Glutamatergic neuron (in vitro differentiated cells): Measurements from ENCODE around the gene NID1. TPM values are rescaled to one million over a fixed set of nuclear protein-coding genes. Genes with fewer than 3 reads are reported as not detected.

Experiments
- DNase-seq: peaks from one replicate; pipeline ENCODE4 v3.0.0; 2022
- H3K27ac Mint-ChIP-seq: one replicate; pipeline ENCODE4 v1.8.0; 2020; ENCODE audit warnings: mild to moderate bottlenecking, mixed read lengths, inconsistent platforms; ENCODE audit not compliant: unreplicated experiment
- H3K27me3 Mint-ChIP-seq: one replicate; pipeline ENCODE4 v1.8.0; 2020; ENCODE audit warnings: mild to moderate bottlenecking, moderate library complexity, mixed read lengths, inconsistent platforms; ENCODE audit not compliant: unreplicated experiment
- H3K36me3 Mint-ChIP-seq: one replicate; pipeline ENCODE4 v1.8.0; 2020; ENCODE audit warnings: mild to moderate bottlenecking, mixed read lengths, inconsistent platforms; ENCODE audit not compliant: unreplicated experiment
- H3K4me1 Mint-ChIP-seq: one replicate; pipeline ENCODE4 v1.8.0; 2020; ENCODE audit warnings: mild to moderate bottlenecking, low read depth, mixed read lengths, inconsistent platforms; ENCODE audit not compliant: unreplicated experiment
- H3K4me3 Mint-ChIP-seq: one replicate; pipeline ENCODE4 v1.8.0; 2020; ENCODE audit warnings: mild to moderate bottlenecking, mixed read lengths, inconsistent platforms; ENCODE audit not compliant: unreplicated experiment
- H3K9me3 Mint-ChIP-seq: one replicate; pipeline ENCODE4 v1.8.0; 2020; ENCODE audit warnings: mild to moderate bottlenecking, moderate library complexity, mixed read lengths, inconsistent platforms; ENCODE audit not compliant: unreplicated experiment
- total RNA-seq: library from RNA; stranded (reverse); fragmentation: NEBNext Ultra II Directional; extraction: Animal tissue kit (Norgen Biotek cat#: 25700); gene quantifications from one replicate; pipeline ENCODE4 v1.2.1, GENCODE V29; 2021; ENCODE audit not compliant: unreplicated experiment
- TF ChIP-seq, protein P1 (sequence below): fragments of 200-600 bp; sonication (generic); IDR thresholded peaks from one replicate; pipeline ENCODE4 v1.5.0; 2021; ENCODE audit not compliant: partially characterized antibody, unreplicated experiment

NID1 gene
- total RNA-seq, 1 donor from 2014 or later = 1.4 TPM

DNA sequence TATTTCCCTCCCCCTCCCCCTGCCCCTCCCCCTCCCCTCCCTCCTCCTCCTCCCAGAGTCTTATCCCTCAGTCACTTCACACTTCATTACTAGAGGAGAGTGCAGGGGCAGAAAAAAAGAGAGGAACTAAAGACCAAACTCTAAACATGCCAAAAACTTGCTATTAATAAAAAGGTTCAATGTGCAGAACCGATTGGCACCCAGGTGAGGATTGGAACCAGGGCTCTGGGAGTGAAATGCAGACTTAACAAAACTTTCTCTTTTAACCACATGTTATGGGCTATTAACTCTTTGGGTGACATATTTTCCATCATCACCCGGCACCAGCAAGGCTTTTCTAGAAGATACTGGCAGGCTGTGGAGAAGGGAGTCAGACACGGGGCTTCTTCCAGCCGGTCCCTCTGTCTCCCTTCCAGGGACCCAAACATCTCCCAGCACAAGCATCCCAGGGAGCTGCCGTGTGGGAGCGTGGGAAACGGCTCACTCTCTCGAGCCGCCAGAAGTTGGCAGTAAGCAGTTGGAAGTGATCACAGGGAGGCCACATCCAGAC is 13.6 kb downstream of the NID1 start:
- DNase-seq = no peak
- H3K36me3 Mint-ChIP-seq = no peaks in the 10 kb centered on the region
- H3K9me3 Mint-ChIP-seq = no peaks in the 10 kb centered on the region
- H3K27me3 Mint-ChIP-seq = no peaks in the 10 kb centered on the region
- TF ChIP-seq, protein P1, sequence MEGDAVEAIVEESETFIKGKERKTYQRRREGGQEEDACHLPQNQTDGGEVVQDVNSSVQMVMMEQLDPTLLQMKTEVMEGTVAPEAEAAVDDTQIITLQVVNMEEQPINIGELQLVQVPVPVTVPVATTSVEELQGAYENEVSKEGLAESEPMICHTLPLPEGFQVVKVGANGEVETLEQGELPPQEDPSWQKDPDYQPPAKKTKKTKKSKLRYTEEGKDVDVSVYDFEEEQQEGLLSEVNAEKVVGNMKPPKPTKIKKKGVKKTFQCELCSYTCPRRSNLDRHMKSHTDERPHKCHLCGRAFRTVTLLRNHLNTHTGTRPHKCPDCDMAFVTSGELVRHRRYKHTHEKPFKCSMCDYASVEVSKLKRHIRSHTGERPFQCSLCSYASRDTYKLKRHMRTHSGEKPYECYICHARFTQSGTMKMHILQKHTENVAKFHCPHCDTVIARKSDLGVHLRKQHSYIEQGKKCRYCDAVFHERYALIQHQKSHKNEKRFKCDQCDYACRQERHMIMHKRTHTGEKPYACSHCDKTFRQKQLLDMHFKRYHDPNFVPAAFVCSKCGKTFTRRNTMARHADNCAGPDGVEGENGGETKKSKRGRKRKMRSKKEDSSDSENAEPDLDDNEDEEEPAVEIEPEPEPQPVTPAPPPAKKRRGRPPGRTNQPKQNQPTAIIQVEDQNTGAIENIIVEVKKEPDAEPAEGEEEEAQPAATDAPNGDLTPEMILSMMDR = no peak
- no peak overlapping the region for H3K27ac Mint-ChIP-seq
- H3K4me1 Mint-ChIP-seq = peaks cover 7% of the 10 kb centered on the region
- H3K4me3 Mint-ChIP-seq = no peak overlapping the region

DNA sequence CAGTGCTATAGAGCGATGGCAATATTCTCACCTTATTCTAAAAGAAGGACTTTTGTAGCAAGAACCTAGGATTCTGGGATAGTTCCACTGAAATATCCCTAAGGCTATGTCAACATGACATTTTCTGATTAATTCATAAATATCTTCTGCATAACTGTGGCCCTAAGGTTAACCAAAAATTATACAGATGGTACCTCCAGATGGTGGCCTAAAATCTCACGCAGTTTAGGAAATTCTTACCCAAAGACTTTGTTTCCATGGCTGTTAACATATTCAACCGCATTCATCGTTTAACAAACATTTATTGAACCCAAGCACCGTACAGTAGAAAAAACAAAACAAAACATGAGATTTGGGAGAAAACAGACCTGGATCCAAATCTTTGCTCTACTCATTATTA is 19.1 kb downstream of the NID1 start:
- DNase-seq = no peak
- Mint-ChIP-seq H3K27ac (no peak overlapping the region), H3K27me3 (no peaks in the 10 kb centered on the region), H3K9me3 (no peaks in the 10 kb centered on the region), H3K4me1 (no peaks in the 10 kb centered on the region), H3K36me3 (no peaks in the 10 kb centered on the region), H3K4me3 (no peak overlapping the region)
- TF ChIP-seq, protein P1 = no peak

DNA sequence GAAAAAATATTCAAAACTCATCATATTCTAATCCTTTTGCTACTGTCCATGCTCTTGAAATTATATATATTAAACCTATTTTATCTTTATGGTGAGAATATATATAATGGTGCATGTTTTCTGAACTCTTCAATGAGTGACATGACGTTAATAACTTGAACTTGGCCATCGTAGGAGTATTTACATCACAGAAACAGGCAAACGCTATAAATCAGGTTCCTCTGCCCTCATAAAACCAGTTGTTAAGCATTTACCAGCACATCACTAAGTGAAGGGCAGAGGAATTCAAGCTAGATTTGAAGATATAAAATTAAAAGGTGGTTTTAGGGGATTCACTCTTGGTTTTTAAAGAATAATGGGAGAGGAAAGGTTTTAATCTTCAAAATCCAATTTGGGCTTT is 20.5 kb downstream of the NID1 start:
- no peaks in the 10 kb centered on the region for H3K9me3 Mint-ChIP-seq
- no peak overlapping the region for H3K4me3 Mint-ChIP-seq
- no peak for DNase-seq
- no peaks in the 10 kb centered on the region for H3K36me3 Mint-ChIP-seq
- no peaks in the 10 kb centered on the region for H3K27me3 Mint-ChIP-seq
- TF ChIP-seq, protein P1 = no peak
- no peaks in the 10 kb centered on the region for H3K4me1 Mint-ChIP-seq
- no peak overlapping the region for H3K27ac Mint-ChIP-seq

DNA sequence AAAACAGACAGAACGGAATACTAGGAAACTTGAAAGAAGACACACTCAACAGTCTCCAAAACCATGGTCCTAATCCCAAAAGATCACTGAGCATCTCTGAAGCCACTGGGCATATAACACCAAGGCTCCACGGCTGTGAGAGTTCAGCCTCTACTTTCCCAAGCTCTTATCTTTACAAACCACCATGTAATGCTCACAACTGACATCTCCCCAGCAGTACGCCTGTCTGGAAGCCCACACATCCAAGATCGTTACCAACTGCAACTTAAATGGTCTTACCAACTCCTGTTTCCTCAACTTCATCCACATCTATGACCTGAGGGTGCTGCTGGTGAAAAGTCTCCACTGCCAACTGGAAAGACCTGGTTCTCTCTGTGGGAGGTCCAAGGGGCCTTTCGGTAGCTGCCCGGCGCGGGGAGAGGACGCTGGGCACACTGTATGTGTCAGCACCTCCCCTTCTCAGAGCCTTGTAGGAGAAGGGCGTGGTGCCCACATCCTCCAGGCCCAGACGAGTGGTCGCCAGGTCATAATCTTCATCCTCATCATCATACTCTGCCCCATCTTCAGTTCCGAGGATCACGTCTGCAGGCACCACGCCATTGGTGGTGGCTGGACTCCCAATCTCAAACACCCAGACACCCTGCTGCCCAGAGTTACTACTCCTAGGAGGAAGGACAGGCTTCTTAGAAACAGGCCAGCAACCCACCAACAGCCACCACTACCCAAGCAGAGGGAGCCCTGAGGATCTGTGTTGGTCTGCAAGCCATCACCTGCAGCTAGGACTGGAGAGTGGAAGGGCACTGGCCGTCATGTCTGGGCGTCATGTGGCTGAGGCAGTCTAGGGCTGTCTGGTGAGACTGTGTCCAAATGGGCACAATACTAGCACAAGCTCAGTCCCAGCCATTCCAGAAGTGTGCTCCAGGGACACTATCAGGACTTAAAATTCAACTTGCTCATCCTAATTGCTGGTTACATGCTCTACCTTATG is 23.0 kb downstream of the NID1 start:
- H3K27me3 Mint-ChIP-seq = peaks cover 2% of the 10 kb centered on the region
- no peak overlapping the region for H3K27ac Mint-ChIP-seq
- H3K36me3 Mint-ChIP-seq = no peaks in the 10 kb centered on the region
- TF ChIP-seq, protein P1 = no peak
- DNase-seq = no peak
- H3K9me3 Mint-ChIP-seq = no peaks in the 10 kb centered on the region
- no peak overlapping the region for H3K4me3 Mint-ChIP-seq
- no peaks in the 10 kb centered on the region for H3K4me1 Mint-ChIP-seq
